GM06990 (cell line): ENCODE results near the gene CAMTA1.

Experiments used
- DNase-seq: peaks from one replicate; pipeline ENCODE4 v3.0.0-alpha.2; 2011; ENCODE audit not compliant: insufficient read length; ENCODE audit errors: extremely low read depth
- H3K27me3 ChIP-seq: replicated peaks from 2 replicates; pipeline ENCODE4 v1.6.0; 2011; ENCODE audit warnings: low read length; ENCODE audit not compliant: control insufficient read depth, insufficient read depth
- H3K36me3 ChIP-seq: 2 replicates; pipeline ENCODE4 v1.5.1; 2011; ENCODE audit warnings: low read length; ENCODE audit not compliant: control insufficient read depth, insufficient read depth
- H3K4me3 ChIP-seq: replicated peaks from 2 replicates; pipeline ENCODE4 v1.5.1; 2011; ENCODE audit warnings: low read depth, mild to moderate bottlenecking, control low read depth, low read length
- CTCF ChIP-seq: IDR thresholded peaks from 2 replicates; pipeline ENCODE4 v1.5.1; 2011; ENCODE audit warnings: low read length, control low read depth, mild to moderate bottlenecking, inconsistent platforms; ENCODE audit not compliant: insufficient read depth, poor library complexity, severe bottlenecking

Gene CAMTA1

GRCh38 chr1:6972399-6972798 lies 187.1 kb downstream of the CAMTA1 start:
- TF ChIP-seq CTCF: no peak
- no peak for DNase-seq
- H3K36me3 ChIP-seq: no peaks in the 10 kb centered on the region
- H3K4me3 ChIP-seq: no peak overlapping the region
- H3K27me3 ChIP-seq: peaks cover 5% of the 10 kb centered on the region

- H3K27me3 ChIP-seq: no peaks in the 10 kb centered on the region; the same call in none of the 2 replicates
- H3K4me3 ChIP-seq: no peak overlapping the region
- TF ChIP-seq CTCF: no peak
- H3K36me3 ChIP-seq: no peaks in the 10 kb centered on the region
- no peak for DNase-seq
These were observed 190.2 kb downstream of the CAMTA1 start for GRCh38 chr1:6975331-6976043.

GRCh38 chr1:6976044-6976375 lies 190.8 kb downstream of the CAMTA1 start:
- Histone ChIP-seq H3K36me3 (no peaks in the 10 kb centered on the region), H3K27me3 (no peaks in the 10 kb centered on the region; the same call in none of the 2 replicates), H3K4me3 (no peak overlapping the region)
- no peak for DNase-seq
- no peak for TF ChIP-seq CTCF

GRCh38 chr1:6979003-6979613 lies 193.9 kb downstream of the CAMTA1 start:
- Histone ChIP-seq H3K36me3 (no peaks in the 10 kb centered on the region), H3K4me3 (no peak overlapping the region), H3K27me3 (no peaks in the 10 kb centered on the region; the same call in none of the 2 replicates)
- no peak for TF ChIP-seq CTCF
- no peak for DNase-seq

- Histone ChIP-seq H3K27me3 (no peaks in the 10 kb centered on the region; the same call in 1 of the 2 replicates), H3K36me3 (no peaks in the 10 kb centered on the region), H3K4me3 (no peak overlapping the region)
- no peak for DNase-seq
- TF ChIP-seq CTCF: no peak
These were observed 196.3 kb downstream of the CAMTA1 start for GRCh38 chr1:6981595-6981994.
